ENCODE data around the gene AKAP6.

AKAP6 gene

GRCh38 chr14:32590157-32590556, 261.1 kb downstream of the AKAP6 start:
- DNase-seq = no peak

DNA sequence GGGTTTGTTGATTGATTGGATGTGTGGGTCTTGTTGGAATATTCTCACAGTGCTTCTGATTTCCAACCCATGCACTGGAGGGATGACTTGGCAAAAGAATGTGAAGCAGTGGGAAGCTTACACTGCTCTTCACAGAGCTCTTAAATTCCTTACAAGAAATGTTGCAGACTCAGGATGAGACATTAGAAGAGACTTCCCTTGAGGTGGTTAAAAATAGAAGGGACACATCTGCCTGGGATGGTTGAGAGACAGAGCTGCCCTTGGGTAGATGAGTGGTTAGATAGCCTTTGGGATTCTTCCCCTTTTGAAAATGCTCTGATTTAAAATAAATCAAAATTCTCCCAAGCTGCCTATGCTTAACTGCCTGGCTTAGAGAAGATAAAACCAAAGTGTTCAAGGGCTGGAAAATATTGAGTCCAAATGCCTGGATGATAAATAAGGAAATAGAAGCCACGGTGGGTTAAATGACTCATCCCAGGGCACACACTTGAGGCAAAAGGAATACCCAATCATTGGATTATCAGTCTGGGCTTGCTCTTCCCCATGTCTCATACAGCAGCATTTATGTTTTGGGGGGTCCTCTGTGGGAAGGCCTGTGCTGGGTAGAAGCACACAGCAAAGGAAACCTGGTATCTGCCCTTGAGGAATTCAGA, 264.3 kb downstream of the AKAP6 start:
- no peak for DNase-seq

DNA sequence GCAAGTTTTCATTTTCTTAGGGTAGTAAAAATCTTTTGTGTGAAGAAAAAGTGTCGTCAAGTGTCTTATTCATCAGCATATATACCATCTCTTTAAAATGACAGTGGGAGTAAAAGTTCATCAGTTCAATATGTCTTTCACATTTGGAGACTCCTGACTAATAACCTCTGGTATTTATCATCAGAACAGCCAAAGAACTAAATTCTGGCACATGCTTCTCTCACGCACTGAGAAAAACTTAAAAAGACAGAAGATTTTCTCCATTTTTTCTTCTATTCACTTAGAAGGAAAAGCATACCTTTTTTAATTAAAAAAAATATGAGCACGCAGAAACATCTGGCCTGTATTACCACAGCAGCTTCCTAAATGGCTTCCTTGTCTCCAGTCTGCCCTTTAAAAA, 265.7 kb downstream of the AKAP6 start:
- DNase-seq = no peak

DNA sequence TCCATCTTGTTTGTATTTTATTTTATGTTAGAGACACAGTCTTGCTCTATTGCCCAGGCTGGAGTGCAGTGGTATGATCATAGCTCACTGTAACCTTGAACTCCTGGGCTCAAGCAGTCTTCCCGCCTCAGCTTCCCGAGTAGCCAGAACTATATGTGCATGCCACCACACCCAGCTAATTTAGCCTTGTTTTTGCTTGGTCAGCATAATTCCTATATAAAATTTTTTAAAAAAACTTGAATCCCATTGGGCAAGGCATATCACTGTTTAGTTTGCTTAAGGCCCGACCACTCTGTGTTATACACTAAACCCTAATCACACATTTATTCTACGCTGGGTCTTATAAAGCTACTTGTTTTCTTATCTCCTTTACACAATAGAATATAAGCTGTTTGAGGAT, 266.4 kb downstream of the AKAP6 start:
- DNase-seq = no peak

DNA sequence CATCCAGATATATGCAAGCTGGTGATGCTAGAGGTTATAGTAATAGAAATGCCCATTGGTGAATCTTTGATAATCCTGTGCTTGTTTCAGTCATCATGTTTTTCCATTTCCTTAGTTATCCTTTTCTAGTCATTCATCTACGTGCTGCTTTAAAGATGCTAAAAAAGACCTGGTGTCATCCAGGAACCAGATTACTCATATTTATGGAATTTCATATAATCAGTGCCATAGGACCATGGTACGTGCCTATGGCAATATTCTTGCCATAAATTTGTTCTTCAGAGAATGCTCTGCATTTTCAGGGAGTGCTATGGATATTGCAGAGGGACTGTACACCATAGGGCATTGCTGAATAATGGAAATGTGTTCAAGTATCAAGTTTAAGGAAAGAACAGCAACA, 267.3 kb downstream of the AKAP6 start:
- DNase-seq = no peak

GRCh38 chr14:32597771-32598170, 268.7 kb downstream of the AKAP6 start:
- no peak for DNase-seq

DNA sequence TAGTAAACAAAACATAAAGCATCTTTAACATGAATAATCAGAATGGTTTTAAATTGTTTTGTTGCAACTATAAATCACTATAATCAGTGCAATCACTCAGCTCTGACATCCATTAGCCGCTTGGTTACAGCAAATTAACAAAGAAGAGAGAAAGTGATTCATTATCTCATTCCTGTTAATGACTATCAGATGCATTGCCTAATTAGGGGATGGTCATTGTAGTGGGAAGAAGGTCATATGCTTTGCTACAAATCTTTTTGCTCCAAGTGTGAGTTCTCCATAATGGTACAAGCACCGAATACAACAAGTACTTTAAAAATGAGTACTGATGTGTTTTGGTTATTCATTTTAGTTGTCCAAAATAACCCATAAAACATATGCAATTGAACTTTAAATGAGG, 272.0 kb downstream of the AKAP6 start:
- no peak for DNase-seq

DNA sequence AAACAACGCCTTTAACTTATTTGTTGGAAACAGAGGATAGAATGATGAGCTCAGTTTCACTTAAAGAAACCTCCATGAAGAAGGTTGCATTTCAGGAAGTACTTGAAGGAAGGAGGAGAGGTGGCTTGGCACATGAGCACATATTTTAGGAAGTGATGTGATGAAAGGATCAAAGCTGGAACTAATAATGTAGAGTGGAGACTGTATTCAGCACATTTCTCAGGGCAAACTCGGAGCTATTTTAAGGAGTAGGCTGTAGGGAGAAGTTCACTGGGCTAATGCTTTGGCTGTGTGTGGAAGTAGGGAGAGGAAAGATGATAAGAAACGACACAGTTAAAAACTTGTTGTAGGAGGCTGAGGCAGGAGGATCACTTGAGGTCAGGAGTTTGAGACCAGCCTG, 272.8 kb downstream of the AKAP6 start:
- DNase-seq = no peak

DNA sequence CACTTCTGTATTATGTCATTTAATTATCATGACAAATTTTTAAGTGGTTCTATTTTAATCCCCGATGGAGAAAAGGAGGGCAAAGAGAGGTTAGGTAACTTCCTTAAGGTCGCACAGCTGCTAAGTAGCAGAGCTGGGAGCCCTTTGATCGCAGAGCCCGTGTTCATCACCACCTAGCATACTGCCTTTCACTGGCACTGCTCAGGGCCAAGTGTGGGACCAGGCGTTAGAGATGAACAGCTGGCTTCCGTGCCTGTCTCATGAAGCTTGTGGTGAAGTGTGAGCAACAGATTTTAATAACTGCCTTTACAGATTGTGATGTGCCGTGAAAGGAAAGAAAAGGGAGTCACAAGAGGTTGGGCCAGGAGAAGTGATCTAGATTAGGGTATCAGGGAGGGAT, 273.6 kb downstream of the AKAP6 start:
- DNase-seq = no peak

GRCh38 chr14:32603992-32604565, 275.0 kb downstream of the AKAP6 start:
- DNase-seq = no peak

- no peak for DNase-seq
These were observed 277.2 kb downstream of the AKAP6 start for GRCh38 chr14:32606301-32606700.

GRCh38 chr14:32607399-32607798, 278.3 kb downstream of the AKAP6 start:
- DNase-seq = no peak

DNA sequence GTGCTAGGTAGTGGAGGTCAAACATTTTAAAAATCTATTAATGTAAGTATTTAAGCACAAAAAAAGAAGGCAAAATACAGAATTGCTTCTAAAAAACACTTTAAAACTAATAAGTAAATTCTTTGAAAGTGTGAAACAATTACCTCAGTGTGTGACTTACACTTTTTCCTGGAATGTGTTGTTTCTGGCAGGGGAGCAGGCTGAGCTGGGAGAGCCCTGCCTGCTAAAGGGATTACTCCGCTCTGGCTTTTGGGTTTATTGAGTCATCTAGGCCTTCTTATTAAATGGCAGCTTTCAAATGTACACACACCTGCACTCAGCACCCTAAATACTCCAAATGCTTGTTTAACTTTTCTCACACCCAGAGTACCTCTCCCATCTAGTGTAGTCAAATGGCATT, 279.8 kb downstream of the AKAP6 start:
- no peak for DNase-seq

DNA sequence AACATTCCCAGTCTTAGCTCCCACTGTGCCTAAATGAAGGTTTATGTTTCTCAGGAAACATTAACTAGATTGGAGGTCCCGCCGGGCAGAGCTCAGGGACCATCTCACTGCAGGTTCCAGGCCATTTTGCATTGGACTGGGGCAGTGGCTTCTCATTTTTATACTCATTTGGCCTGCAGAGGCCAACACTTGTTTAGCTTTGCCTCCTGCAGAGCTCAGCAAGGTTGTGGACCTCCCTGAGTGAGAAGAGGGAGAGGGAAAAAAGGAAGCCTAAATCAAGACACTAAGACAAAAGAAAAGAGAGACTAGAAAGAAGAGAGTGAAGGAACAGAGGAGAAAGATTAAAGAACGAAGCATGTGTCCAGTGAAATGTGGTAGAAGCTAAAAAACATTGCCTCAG, 280.3 kb downstream of the AKAP6 start:
- no peak for DNase-seq

- no peak for DNase-seq
These were observed 282.7 kb downstream of the AKAP6 start for GRCh38 chr14:32611752-32612151.

GRCh38 chr14:32618991-32619390, 289.9 kb downstream of the AKAP6 start:
- no peak for DNase-seq

DNA sequence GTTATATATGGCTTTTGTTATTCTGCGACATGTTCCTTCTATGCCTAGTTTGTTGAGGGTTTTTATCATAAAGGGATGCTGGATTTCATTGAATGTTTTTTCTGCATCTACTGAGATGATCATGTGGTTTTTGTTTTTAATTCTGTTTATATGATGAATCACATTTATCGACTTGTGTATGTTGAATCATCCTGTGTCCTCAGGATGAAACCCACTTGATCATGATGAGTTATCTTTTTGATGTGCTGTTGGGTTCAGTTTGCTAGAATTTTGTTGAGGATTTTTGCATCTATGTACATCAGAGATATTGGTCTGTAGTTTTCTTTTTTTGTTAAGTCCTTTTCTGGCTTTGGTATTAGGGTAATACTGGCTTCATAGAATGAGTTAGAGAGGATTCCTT, 291.2 kb downstream of the AKAP6 start:
- no peak for DNase-seq

DNA sequence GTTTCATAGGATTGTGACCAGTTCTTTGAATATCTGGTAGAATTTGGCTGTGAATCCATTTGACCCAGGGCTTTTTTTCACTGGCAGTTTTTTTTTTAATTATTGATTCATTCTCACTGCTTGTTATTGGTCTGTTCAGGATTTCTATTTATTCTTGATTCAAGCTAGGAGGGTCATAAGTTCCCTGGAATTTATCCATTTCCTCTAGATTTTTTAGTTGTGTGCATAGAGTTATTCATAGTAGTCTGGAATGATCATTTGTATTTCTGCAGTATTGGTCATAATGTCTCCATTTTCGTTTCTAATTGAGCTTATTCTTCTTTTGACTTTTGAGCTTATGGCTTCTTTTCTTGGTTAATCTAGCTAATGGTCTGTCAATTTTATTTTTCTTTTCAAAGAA, 291.6 kb downstream of the AKAP6 start:
- no peak for DNase-seq

DNA sequence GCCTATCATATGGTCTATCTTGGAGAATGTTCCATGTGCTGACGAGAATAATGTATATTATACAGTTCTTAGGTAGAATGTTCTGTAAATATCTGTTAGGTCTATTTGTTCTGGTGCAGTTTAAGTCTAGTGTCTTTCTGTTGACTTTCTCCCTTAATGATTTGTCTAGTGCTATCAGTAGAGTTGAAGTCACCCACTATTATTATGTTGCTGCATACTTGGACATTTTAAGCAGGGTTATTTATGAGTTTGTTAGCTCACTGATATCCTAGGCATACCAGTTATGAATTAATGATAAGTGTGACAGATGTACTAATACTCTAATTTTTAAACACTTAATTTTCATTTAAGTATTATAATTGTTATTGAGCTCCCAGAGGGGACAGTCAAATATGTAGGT, 292.5 kb downstream of the AKAP6 start:
- no peak for DNase-seq

DNA sequence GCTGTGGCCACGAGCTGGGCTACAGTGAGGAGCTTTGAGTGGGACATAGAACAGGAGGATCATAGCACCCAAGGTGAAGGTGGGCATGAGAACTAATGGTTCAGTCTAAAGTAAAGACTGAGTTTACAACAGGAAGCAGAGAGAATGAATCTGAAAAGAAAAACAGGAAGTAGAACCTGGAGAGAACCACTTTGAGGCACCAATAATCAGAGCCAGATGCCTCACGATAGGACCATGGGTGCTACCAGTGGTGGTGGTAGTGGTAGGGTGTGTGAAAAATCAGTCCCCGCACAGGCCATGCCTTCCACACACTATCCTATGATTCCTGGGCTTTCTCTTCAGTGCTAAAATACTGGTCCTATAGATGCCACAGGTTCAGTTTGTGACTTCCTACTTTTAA, 293.6 kb downstream of the AKAP6 start:
- DNase-seq = no peak

GRCh38 chr14:32623300-32624093, 294.4 kb downstream of the AKAP6 start:
- DNase-seq = no peak

- no peak for DNase-seq
These were observed 296.1 kb downstream of the AKAP6 start for GRCh38 chr14:32625211-32625610.

- DNase-seq = no peak
These were observed 298.6 kb downstream of the AKAP6 start for GRCh38 chr14:32627545-32628298.

GRCh38 chr14:32629236-32629635, 300.1 kb downstream of the AKAP6 start:
- no peak for DNase-seq
